ENCODE measurements around the gene SRSF2. TPM values are rescaled to one million over a fixed set of nuclear protein-coding genes. Genes with fewer than 3 reads are reported as not detected.

SRSF2 gene
- total RNA-seq, 2 donors from 2014 or later: 217 to 316 TPM

GRCh38 chr17:76775021-76775600, 38.0 kb upstream of the SRSF2 start:
- Histone ChIP-seq H3K9me3 (no peaks in the 10 kb centered on the region), H3K4me3 (no peak overlapping the region), H3K36me3 (no peaks in the 10 kb centered on the region), H3K27me3 (replicated peaks; ENCODE audit: insufficient read depth) (no peaks in the 10 kb centered on the region), H3K27ac (no peak overlapping the region), H3K4me1 (replicated peaks) (no peaks in the 10 kb centered on the region)
- 90% methylated on average over 10 of the region's 10 CpGs for WGBS
- no peak for DNase-seq (ENCODE audit: low spot score)
- no peak for TF ChIP-seq CTCF (IDR thresholded peaks at IDR 0.05)
- TF ChIP-seq POLR2A (IDR thresholded peaks at IDR 0.05): no peak
- no peak for TF ChIP-seq POLR2AphosphoS5 (IDR thresholded peaks at IDR 0.05)
- intact Hi-C loops (cut with DNase I): no loop called here

- no peaks in the 10 kb centered on the region for H3K9me3 ChIP-seq
- H3K4me1 ChIP-seq (replicated peaks): no peaks in the 10 kb centered on the region
- no peak for DNase-seq (ENCODE audit: low spot score)
- H3K36me3 ChIP-seq: no peaks in the 10 kb centered on the region
- H3K27ac ChIP-seq: no peak overlapping the region
- TF ChIP-seq POLR2A (IDR thresholded peaks at IDR 0.05): no peak
- no peak for TF ChIP-seq CTCF (IDR thresholded peaks at IDR 0.05)
- no peak for TF ChIP-seq POLR2AphosphoS5 (IDR thresholded peaks at IDR 0.05)
- H3K4me3 ChIP-seq: no peak overlapping the region
- WGBS: 81% methylated on average over 6 of the region's 6 CpGs
- no peaks in the 10 kb centered on the region for H3K27me3 ChIP-seq (replicated peaks; ENCODE audit: insufficient read depth)
- intact Hi-C loops (cut with DNase I): no loop called here
These were observed 35.9 kb upstream of the SRSF2 start for GRCh38 chr17:76772842-76773525.

GRCh38 chr17:76758570-76758969, 21.4 kb upstream of the SRSF2 start:
- Histone ChIP-seq H3K4me1 (replicated peaks) (no peaks in the 10 kb centered on the region), H3K9me3 (no peaks in the 10 kb centered on the region), H3K36me3 (no peaks in the 10 kb centered on the region), H3K27ac (no peak overlapping the region), H3K27me3 (replicated peaks; ENCODE audit: insufficient read depth) (no peaks in the 10 kb centered on the region), H3K4me3 (no peak overlapping the region)
- WGBS: 94% methylated on average over 3 of the region's 3 CpGs
- DNase-seq (ENCODE audit: low spot score): no peak
- intact Hi-C loops (cut with DNase I): no loop called here
- no peak for TF ChIP-seq POLR2AphosphoS5 (IDR thresholded peaks at IDR 0.05)
- no peak for TF ChIP-seq CTCF (IDR thresholded peaks at IDR 0.05)
- TF ChIP-seq POLR2A (IDR thresholded peaks at IDR 0.05): no peak

- TF ChIP-seq CTCF (IDR thresholded peaks at IDR 0.05) (no peak), POLR2A (IDR thresholded peaks at IDR 0.05) (no peak)
- no peaks in the 10 kb centered on the region for H3K36me3 ChIP-seq
- WGBS: 87% methylated on average over 5 of the region's 5 CpGs
- H3K4me1 ChIP-seq (replicated peaks): no peaks in the 10 kb centered on the region
- no peak for DNase-seq (ENCODE audit: low spot score)
- intact Hi-C loops (cut with DNase I): no loop called here
- H3K9me3 ChIP-seq: no peaks in the 10 kb centered on the region
- no peak overlapping the region for H3K27ac ChIP-seq
- no peak overlapping the region for H3K4me3 ChIP-seq
- no peaks in the 10 kb centered on the region for H3K27me3 ChIP-seq (replicated peaks; ENCODE audit: insufficient read depth)
These were observed 20.1 kb upstream of the SRSF2 start for GRCh38 chr17:76757256-76757655.

GRCh38 chr17:76755285-76755684, 18.2 kb upstream of the SRSF2 start:
- intact Hi-C loops (cut with DNase I): no loop called here
- Histone ChIP-seq H3K4me3 (no peak overlapping the region), H3K27ac (no peak overlapping the region), H3K36me3 (no peaks in the 10 kb centered on the region), H3K4me1 (replicated peaks) (no peaks in the 10 kb centered on the region), H3K27me3 (replicated peaks; ENCODE audit: insufficient read depth) (no peaks in the 10 kb centered on the region), H3K9me3 (no peaks in the 10 kb centered on the region)
- DNase-seq (ENCODE audit: low spot score): no peak
- 82% methylated on average over 2 of the region's 2 CpGs for WGBS
- TF ChIP-seq POLR2A (IDR thresholded peaks at IDR 0.05) (no peak), CTCF (IDR thresholded peaks at IDR 0.05) (no peak), POLR2AphosphoS5 (IDR thresholded peaks at IDR 0.05) (no peak)
